22Rv1 (cell line): ENCODE data around the gene PDK4.
A peak's percentile ranks its signal among the peaks of the same experiment; 100 is the strongest.
"Not testable (repeated sequence)": the region's sequence is repeated elsewhere in the genome, so short reads cannot be mapped to it uniquely, and the experiment has no call there.

Source experiments
- H3K27ac ChIP-seq: fragments of 450-650 bp; 2 replicates; pipeline ENCODE4 v1.5.1; 2017
- ZFX ChIP-seq: fragments of 450-650 bp; IDR thresholded peaks from 2 replicates; pipeline ENCODE4 v1.6.1; 2017; ENCODE audit warnings: antibody characterized with exemption, borderline replicate concordance
- TF ChIP-seq, protein P1 (sequence below): fragments of 450-650 bp; IDR thresholded peaks from 2 replicates; pipeline ENCODE4 v1.5.1; 2017; ENCODE audit warnings: mild to moderate bottlenecking

The PDK4 gene

DNA sequence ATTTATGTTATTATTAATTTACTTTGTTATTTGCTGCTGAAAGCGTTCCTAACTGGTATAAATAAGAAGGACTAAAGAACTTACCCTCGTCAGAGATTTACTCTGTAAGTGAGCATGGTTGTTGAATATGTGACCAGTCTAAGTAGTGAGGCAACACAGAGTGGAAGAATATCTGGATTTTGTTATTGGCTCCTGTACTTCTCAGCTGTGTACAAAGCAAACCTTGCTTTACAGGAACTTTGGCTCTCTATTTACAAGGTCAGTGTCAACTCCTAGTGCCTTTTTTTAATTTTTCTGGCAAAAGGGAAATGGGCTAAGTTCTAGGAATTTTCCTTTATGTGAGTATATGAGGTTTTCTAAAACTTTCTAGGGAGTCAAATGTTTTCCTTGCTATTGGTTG lies 35.6 kb downstream of the PDK4 start:
- H3K27ac ChIP-seq = no peak overlapping the region
- no peak for TF ChIP-seq ZFX
- TF ChIP-seq, protein P1, sequence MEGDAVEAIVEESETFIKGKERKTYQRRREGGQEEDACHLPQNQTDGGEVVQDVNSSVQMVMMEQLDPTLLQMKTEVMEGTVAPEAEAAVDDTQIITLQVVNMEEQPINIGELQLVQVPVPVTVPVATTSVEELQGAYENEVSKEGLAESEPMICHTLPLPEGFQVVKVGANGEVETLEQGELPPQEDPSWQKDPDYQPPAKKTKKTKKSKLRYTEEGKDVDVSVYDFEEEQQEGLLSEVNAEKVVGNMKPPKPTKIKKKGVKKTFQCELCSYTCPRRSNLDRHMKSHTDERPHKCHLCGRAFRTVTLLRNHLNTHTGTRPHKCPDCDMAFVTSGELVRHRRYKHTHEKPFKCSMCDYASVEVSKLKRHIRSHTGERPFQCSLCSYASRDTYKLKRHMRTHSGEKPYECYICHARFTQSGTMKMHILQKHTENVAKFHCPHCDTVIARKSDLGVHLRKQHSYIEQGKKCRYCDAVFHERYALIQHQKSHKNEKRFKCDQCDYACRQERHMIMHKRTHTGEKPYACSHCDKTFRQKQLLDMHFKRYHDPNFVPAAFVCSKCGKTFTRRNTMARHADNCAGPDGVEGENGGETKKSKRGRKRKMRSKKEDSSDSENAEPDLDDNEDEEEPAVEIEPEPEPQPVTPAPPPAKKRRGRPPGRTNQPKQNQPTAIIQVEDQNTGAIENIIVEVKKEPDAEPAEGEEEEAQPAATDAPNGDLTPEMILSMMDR = no peak

DNA sequence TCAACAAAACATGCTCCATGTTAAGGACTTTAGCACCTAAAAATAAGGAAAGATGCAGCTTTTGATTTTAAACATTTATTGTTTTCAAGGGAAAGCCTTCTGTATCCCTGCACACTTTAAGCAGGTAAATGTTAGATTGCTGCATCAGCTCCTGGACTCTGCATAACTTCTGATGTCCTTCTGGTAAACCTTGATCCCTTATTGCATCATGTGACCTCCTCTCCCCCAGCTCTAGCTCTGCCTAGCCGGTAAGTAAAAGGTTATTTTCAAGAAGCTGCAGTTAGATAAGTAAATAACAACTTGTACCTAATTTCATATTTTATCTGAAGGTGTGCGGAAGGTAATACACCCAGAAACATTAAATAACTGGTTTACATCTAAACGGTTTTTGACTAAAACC lies 37.5 kb downstream of the PDK4 start:
- TF ChIP-seq, protein P1 = no peak
- TF ChIP-seq ZFX = no peak
- no peak overlapping the region for H3K27ac ChIP-seq

DNA sequence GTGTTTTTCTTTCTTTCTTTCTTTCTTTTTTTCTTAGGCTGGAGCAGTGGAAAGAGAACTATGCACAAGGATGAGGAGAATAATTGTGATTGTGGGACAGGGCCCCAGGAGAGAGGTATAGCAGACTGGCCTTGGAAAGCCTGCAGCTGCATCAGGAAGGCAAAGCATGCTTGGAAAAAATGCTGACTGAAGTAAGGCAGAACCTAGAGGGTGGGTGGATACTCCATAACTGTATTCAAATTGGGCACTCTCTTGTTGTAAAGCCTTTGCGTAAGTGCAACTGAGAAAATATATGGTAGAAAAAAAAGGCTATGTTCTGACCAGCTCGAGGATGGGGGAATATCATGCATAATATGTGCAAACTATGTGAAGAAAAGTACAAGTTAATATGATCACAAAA lies 39.5 kb downstream of the PDK4 start:
- no peak overlapping the region for H3K27ac ChIP-seq
- no peak for TF ChIP-seq ZFX
- TF ChIP-seq, protein P1 = no peak

DNA sequence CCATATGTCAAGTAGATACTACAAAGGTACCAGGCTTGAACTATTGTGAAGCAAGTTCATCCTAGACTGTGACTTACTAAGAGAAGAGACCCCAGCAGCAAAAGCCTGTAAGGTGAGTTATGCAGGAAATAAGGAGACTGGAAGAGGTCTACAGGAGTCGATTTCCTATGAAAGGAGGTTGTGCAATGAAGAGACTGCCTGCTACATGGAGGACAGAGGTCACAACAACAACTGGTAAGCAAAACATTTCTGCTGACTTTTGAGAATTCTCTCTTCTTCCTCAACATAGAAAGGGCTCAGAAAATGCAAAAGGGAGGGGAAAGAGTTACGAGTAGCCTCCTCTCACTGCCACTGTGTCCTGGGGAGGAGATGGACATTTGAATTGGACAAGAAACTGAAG lies 42.4 kb downstream of the PDK4 start:
- TF ChIP-seq, protein P1 = no peak
- TF ChIP-seq ZFX = no peak
- H3K27ac ChIP-seq = no peak overlapping the region

DNA sequence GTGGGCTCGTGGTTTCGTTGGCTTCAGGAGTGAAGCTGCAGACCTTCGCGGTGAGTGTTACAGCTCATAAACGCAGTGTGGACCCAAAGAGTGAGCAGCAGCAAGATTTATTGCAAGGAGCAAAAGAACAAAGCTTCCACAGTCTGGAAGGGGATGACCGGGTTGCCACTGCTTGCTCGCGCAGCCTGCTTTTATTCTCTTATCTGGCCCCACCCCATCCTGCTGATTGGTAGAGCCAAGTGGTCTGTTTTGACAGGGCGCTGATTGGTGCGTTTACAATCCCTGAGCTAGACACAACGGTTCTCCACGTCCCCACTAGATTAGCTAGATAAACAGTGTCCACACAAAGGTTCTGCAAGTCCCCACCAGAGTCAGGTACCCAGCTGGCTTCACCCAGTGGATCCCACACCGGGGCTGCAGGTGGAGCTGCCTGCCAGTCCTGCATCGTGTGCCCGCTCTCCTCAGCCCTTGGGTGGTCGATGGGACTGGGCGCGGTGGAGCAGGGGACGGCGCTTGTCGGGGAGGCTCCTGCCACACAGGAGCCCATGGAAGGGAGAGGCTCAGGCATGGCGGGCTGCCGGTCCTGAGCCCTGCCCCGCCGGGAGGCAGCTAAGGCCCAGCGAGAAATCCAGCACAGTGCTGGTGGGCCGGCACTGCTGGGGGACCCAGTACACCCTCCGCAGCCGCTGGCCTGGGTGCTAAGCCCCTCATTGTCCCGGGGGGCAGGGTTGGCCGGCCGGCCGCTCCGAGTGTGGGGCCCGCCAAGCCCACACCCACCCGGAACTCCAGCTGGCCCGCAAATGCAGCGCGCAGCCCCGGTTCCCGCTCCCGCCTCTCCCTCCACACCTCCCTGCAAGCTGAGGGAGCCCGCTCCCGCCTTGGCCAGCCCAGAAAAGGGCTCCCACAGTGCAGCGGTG lies 44.0 kb downstream of the PDK4 start:
- not testable (repeated sequence) for H3K27ac ChIP-seq

DNA sequence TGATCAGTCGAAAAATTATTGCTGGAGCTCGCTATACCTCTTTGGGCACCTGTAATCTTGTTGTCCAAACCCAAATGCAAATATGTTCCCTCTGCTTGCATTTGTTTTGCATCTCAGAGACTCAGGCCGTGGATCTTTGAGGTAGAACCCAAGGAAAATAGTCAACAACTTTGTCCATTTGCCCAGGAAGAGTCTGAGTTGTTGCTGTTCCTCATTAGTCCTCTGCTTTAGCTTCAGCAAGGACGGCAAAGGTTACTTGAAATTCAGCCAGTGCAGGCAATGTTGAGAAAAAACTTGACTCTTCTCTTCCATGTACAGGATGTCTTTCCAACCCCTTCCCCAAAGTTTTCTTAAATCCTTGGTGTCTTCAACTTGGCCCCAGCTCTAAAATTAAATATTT lies 45.8 kb downstream of the PDK4 start:
- TF ChIP-seq ZFX = no peak
- TF ChIP-seq, protein P1 = no peak
- peak overlapping the region; percentile 97 for H3K27ac ChIP-seq

DNA sequence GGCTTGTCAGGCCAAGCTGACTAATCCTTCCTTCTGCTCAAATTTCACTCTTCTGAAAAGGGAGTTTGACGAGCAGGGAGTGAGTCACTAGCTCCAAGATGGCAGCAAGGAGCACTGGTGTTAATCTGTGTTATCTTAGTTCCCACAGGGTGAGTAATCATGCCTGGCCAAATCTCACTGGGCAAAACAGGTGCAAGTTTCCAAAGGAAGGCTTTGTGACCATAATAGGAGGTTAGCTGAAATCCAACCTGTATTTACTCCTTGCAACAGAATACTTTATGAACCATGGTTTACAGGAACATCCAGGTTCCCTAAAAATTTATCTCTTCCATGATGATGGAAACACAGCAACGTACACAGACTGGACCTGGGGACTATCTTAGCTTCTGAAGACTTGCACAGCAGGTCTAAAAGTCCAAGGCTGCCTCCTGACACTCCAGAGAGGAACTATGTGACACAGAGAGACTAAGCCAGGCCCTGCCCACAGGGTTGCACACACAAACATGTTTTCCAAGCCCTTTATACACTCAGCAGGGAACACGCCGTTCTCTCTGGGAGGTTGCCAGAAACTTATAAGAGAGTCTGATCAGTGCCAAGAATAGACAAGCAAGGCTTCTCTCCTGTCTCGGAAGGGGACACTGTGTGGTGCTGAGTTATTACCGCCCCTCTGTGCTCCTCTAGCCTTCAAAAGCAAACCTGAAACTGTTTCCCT lies 46.3 kb downstream of the PDK4 start:
- peak overlapping the region; percentile 97 for H3K27ac ChIP-seq

More for the DNA sequence above, 46.3 kb downstream of the PDK4 start:
- TF ChIP-seq, protein P1 = no peak
- no peak for TF ChIP-seq ZFX
